GM12864 (cell line): ENCODE data around the gene RGS9BP.
"Not testable (repeated sequence)": the region's sequence is repeated elsewhere in the genome, so short reads cannot be mapped to it uniquely, and the experiment has no call there.

ENCODE experiments used
- DNase-seq: peaks from one replicate; pipeline ENCODE4 v3.0.0-alpha.2; 2011; ENCODE audit warnings: low read depth
- H3K4me3 ChIP-seq: 2 replicates; pipeline ENCODE4 v1.5.1; 2011; ENCODE audit warnings: mild to moderate bottlenecking, low read depth, low read length, control low read depth
- CTCF ChIP-seq: IDR thresholded peaks from 2 replicates; pipeline ENCODE4 v1.5.1; 2011; ENCODE audit warnings: low read depth, mild to moderate bottlenecking, moderate library complexity, low read length, control low read depth, inconsistent platforms; ENCODE audit errors: missing control alignments

The RGS9BP gene

GRCh38 chr19:32642771-32643170 lies 32.9 kb upstream of the RGS9BP start:
- no peak for TF ChIP-seq CTCF
- DNase-seq: no peak
- no peak overlapping the region for H3K4me3 ChIP-seq

- DNase-seq: no peak
- no peak for TF ChIP-seq CTCF
- no peak overlapping the region for H3K4me3 ChIP-seq
Measured at GRCh38 chr19:32646556-32646955, 29.1 kb upstream of the RGS9BP start.

- DNase-seq: no peak
- H3K4me3 ChIP-seq: no peak overlapping the region
- no peak for TF ChIP-seq CTCF
Measured at GRCh38 chr19:32647361-32647760, 28.3 kb upstream of the RGS9BP start.

GRCh38 chr19:32649751-32650150 lies 25.9 kb upstream of the RGS9BP start:
- no peak for TF ChIP-seq CTCF
- DNase-seq: no peak
- H3K4me3 ChIP-seq: no peak overlapping the region

- no peak overlapping the region for H3K4me3 ChIP-seq
- no peak for TF ChIP-seq CTCF
- DNase-seq: no peak
Measured at GRCh38 chr19:32650671-32651070, 25.0 kb upstream of the RGS9BP start.

- DNase-seq: no peak
- TF ChIP-seq CTCF: no peak
- H3K4me3 ChIP-seq: no peak overlapping the region
Measured at GRCh38 chr19:32651729-32652140, 23.9 kb upstream of the RGS9BP start.

GRCh38 chr19:32652331-32652730 lies 23.3 kb upstream of the RGS9BP start:
- not testable (repeated sequence) for DNase-seq, H3K4me3 ChIP-seq
